Gastrocnemius medialis (tissue), 4 donors: Measurements from ENCODE around the gene BTF3L4. TPM values are rescaled to one million over a fixed set of nuclear protein-coding genes. Genes with fewer than 3 reads are reported as not detected.

Experiments
- ATAC-seq, 2 donors: fragments of 150-250 bp; one replicate each; pipeline ENCODE4 v1.9.1; 2016
- DNase-seq, 2 donors: peaks; one replicate each; pipeline ENCODE4 v3.0.0-alpha.2; 2019
- H3K27ac ChIP-seq, 4 donors: fragments of 200-600 bp; sonication (generic); 1 replicate in 1 of 4; 2 replicates in 3 of 4; pipeline ENCODE4 v1.5.1; 2016 to 2018; ENCODE audit warnings: mild to moderate bottlenecking in 2 of 4, moderate library complexity in 1 of 4
- H3K27me3 ChIP-seq, 3 donors: fragments of 200-600 bp; sonication (generic) in 2 of 3; 1 replicate in 1 of 3; 2 replicates in 2 of 3; pipeline versions ENCODE4 v1.5.1 to v1.6.0; 2016 to 2019; ENCODE audit warnings: mild to moderate bottlenecking in 1 of 3, moderate library complexity in 1 of 3
- H3K36me3 ChIP-seq, 2 donors: fragments of 200-600 bp; sonication (generic) in 1 of 2; one replicate each; pipeline ENCODE4 v1.5.1; 2017 to 2018
- H3K4me1 ChIP-seq, 2 donors: fragments of 200-600 bp; sonication (generic) in 1 of 2; one replicate each; pipeline ENCODE4 v1.5.1; 2016 to 2017; ENCODE audit warnings: mild to moderate bottlenecking in 2 of 2
- H3K4me3 ChIP-seq, 4 donors: fragments of 200-600 bp; sonication (generic) in 3 of 4; 1 replicate in 1 of 4; 2 replicates in 3 of 4; pipeline ENCODE4 v1.5.1; 2016 to 2019; ENCODE audit warnings: mild to moderate bottlenecking in 2 of 4
- H3K9me3 ChIP-seq, 3 donors: fragments of 200-600 bp; sonication (generic) in 2 of 3; 1 replicate in 1 of 3; 2 replicates in 2 of 3; pipeline ENCODE4 v1.5.1; 2016 to 2019
- CTCF ChIP-seq, 5 experiments: fragments of 450-650 bp in 3 of 5; fragments of 200-600 bp in 2 of 5; sonication (generic) in 2 of 5; IDR thresholded peaks in 4 of 5; conservative IDR thresholded peaks in 1 of 5; 1 replicate in 4 of 5; 2 replicates in 1 of 5; pipeline ENCODE4 v1.5.1; 2016 to 2019; ENCODE audit warnings: antibody characterized with exemption in 5 of 5, mild to moderate bottlenecking in 3 of 5, moderate library complexity in 3 of 5
- POLR2A ChIP-seq, 2 donors: fragments of 450-650 bp; IDR thresholded peaks; one replicate each; pipeline ENCODE4 v1.6.1; 2017; ENCODE audit warnings: antibody characterized with exemption in 2 of 2, mild to moderate bottlenecking in 2 of 2, moderate library complexity in 2 of 2
- in situ Hi-C, 4 donors: fragments of 200-750 bp; cut with MboI; loops; one replicate each; pipeline versions ENCODE4 v1.15.0 to v1.8.0; 2017; ENCODE audit warnings: low sequenced_read_pairs in 4 of 4
- intact Hi-C: fragments of 100-400 bp; cut with DNase I; formaldehyde crosslinking; loops from one replicate; pipeline ENCODE4 v1.15.1; 2023; ENCODE audit warnings: low total_unique reads
- total RNA-seq, 4 donors: library from RNA; depleted of rRNA; stranded (reverse); fragments of >200 nt; gene quantifications; one replicate each; pipeline versions ENCODE4 v1.1.0 to v1.2.3, GENCODE V29; 2016

BTF3L4 gene
- total RNA-seq, 4 donors from 2014 or later: 68.4 to 92.9 (median 72.4) TPM

GRCh38 chr1:52102336-52103013 is 46.4 kb downstream of the BTF3L4 start:
- H3K27me3 ChIP-seq: no peaks in the 10 kb centered on the region
- H3K4me1 ChIP-seq: no peaks in the 10 kb centered on the region
- intact Hi-C loops: no loop called here
- H3K36me3 ChIP-seq: no peaks in the 10 kb centered on the region
- TF ChIP-seq CTCF (IDR thresholded peaks at IDR 0.05 in 4 of 5, conservative IDR thresholded peaks at IDR 0.05 in 1 of 5) (no peak), POLR2A (IDR thresholded peaks at IDR 0.05) (no peak)
- H3K4me3 ChIP-seq: no peak overlapping the region
- DNase-seq (no peak), ATAC-seq (no peak)
- no peaks in the 10 kb centered on the region for H3K9me3 ChIP-seq
- in situ Hi-C loops: no loop called here
- H3K27ac ChIP-seq: no peak overlapping the region

DNA sequence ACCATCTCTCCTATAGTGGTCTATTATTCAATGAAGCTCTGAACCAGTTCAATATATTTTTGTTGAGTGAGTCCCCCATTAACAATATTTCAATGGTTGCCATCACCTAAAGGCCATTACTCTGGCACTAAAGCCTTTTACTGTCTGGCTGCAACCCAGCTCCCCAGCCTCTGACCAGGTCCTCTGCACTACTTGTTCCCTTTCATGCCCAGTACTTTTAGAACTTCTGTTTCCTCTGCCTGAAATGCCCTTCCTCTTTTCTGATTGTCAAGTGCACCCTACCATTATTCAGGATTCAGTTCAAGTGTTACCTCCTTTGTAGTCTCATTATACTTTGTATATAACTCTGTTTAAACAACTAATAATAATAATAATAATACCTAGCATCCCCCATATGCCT is 55.4 kb downstream of the BTF3L4 start:
- TF ChIP-seq CTCF (IDR thresholded peaks at IDR 0.05 in 4 of 5, conservative IDR thresholded peaks at IDR 0.05 in 1 of 5) (no peak), POLR2A (IDR thresholded peaks at IDR 0.05) (no peak)
- Histone ChIP-seq H3K9me3 (no peaks in the 10 kb centered on the region), H3K4me3 (no peak overlapping the region), H3K27ac (no peak overlapping the region), H3K36me3 (no peaks in the 10 kb centered on the region), H3K27me3 (no peaks in the 10 kb centered on the region), H3K4me1 (no peaks in the 10 kb centered on the region)
- DNase-seq (no peak), ATAC-seq (no peak)
- in situ Hi-C loops (no loop called here), intact Hi-C loops (no loop called here)

DNA sequence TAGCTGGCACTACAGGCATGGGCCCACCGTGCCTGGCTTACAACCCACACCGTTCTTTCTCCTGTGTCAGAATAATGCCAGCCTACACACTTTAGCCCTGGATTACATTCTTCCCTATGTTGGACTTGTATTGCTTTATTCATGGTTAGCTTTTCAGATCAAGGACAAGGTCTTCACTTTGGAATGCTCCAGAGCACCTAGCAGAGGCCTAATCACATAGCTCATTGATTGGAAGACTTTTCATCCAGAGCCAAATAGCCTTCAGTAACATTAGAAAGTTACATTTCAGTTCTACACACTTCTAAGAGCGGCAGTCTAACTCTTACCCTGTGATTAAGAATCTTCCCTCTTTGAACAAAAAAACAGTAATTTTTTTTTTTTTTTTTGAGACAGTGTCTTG is 56.4 kb downstream of the BTF3L4 start:
- ATAC-seq (no peak), DNase-seq (no peak)
- Histone ChIP-seq H3K27ac (no peak overlapping the region), H3K27me3 (no peaks in the 10 kb centered on the region), H3K36me3 (no peaks in the 10 kb centered on the region), H3K4me1 (no peaks in the 10 kb centered on the region), H3K9me3 (no peaks in the 10 kb centered on the region), H3K4me3 (no peak overlapping the region)
- in situ Hi-C loops: no loop called here
- intact Hi-C loops: no loop called here
- TF ChIP-seq POLR2A (IDR thresholded peaks at IDR 0.05) (no peak), CTCF (IDR thresholded peaks at IDR 0.05 in 4 of 5, conservative IDR thresholded peaks at IDR 0.05 in 1 of 5) (no peak)

DNA sequence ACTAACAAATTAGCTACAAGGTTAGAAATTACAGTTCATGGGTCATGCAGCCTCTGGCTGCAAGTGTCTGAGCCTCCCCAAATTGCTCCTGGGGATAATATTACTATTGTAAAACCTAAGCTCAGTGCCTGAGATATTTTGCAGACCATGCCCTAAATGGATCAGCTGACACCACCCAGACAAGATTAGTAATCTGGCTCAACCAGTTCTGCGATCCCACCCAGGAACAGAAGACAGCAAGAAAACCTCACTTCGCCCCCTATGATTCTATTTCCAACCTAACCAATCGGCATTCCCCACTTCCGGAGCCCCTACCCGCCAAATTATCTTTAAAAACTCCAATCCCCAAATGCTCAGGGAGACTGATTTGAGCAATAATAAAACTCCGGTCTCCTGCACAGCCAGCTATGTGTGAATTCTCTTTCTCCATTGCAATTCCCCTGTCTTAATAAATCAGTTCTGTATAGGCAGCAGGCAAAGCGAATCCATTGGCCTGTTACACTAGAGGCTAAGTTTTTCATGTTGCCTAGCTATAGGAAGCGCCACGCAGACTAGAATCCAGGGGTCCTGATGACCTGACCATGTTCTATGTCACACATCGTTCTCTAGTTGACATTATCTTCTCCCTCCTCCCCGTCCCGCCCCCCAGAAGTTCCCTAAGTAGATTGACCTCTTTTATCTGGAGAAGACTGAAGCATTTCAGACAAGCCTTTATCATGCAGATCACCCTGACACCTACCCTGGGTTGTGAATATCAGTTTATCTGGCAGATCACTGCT is 63.4 kb downstream of the BTF3L4 start:
- intact Hi-C loops: no loop called here
- DNase-seq (no peak), ATAC-seq (no peak)
- Histone ChIP-seq H3K9me3 (no peaks in the 10 kb centered on the region), H3K4me3 (no peak overlapping the region), H3K27me3 (no peaks in the 10 kb centered on the region), H3K36me3 (no peaks in the 10 kb centered on the region), H3K27ac (no peak overlapping the region), H3K4me1 (no peaks in the 10 kb centered on the region)
- in situ Hi-C loops: loop anchor here in 1 of 4 donors (10.0 kb wide), 1 partner anchor 175 kb away; no protein-coding TSS in a partner anchor
- no peak for TF ChIP-seq POLR2A (IDR thresholded peaks at IDR 0.05)
- no peak for TF ChIP-seq CTCF (IDR thresholded peaks at IDR 0.05 in 4 of 5, conservative IDR thresholded peaks at IDR 0.05 in 1 of 5)
